GF-D8 (cell line): ENCODE measurements around the gene KANSL2.
"Not testable (repeated sequence)": the region's sequence is repeated elsewhere in the genome, so short reads cannot be mapped to it uniquely, and the experiment has no call there.

Source experiments
- DNase-seq: peaks from one replicate; lab custom pipeline; 2025; lab: John Stamatoyannopoulos, UW

The KANSL2 gene

GRCh38 chr12:48686037-48686595 is 4.1 kb upstream of the KANSL2 start:
- DNase-seq: no peak

GRCh38 chr12:48683534-48683933 is 1.5 kb upstream of the KANSL2 start:
- DNase-seq: no peak

DNA sequence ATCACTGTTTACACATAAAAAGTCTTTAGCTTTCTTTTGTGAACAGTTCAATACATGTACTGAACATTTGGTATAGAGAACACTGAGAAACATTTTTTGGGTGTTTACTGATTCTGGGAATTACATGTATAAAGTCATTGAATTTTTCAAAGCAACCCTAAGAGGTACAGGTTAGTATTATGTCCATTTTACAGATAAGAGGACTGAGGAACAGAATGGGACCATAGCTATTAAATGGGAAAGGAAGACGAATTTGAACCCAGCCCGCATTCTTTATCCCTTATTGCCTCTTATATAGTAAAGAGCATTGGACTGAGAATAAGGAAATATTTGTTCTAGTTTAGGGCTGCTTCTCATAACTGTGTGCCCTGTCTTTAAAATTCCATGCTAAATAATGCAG is 889 bp upstream of the KANSL2 start:
- no peak for DNase-seq

DNA sequence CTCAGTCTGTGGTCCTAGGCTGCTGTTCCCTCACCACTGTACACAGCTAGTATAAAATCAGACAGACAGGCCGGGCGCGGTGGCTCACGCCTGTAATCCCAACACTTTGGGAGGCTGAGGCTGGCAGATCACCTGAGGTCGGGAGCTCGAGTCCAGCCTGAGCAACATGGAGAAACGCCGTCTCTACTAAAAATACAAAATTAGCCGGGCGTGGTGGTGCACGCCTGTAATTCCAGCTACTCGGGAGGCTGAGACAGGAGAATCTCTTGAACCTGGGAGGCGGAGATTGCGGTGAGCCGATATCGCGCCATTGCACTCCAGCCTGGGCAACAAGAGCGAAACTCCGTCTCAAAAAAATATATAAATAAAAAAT is 481 bp upstream of the KANSL2 start:
- DNase-seq: not testable (repeated sequence)

- no peak for DNase-seq
These were observed 684 bp downstream of the KANSL2 start for GRCh38 chr12:48681399-48681709.

DNA sequence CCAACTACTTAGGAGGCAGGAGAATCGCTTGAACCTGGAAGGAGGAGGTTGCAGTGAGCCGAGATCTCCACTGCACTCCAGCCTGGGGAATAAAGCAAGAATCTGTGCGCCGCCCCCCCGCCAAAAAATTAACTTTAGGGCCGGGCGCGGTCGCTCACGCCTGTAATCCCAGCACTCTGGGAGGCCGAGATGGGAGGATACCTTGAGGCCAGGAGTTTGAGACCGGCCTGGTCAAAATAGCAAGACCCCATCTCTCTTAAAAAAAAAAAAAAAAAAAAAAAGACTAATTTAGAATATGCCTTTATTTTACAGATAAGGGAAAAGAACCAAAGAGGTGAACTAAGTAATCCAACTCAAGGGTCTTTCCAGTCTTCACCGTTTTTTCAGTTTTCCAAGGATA is 1.2 kb downstream of the KANSL2 start:
- DNase-seq: no peak

GRCh38 chr12:48678551-48679185 is 3.4 kb downstream of the KANSL2 start:
- DNase-seq: peak; percentile 48

- DNase-seq: no peak
These were observed 10.7 kb downstream of the KANSL2 start for GRCh38 chr12:48671231-48671856.

DNA sequence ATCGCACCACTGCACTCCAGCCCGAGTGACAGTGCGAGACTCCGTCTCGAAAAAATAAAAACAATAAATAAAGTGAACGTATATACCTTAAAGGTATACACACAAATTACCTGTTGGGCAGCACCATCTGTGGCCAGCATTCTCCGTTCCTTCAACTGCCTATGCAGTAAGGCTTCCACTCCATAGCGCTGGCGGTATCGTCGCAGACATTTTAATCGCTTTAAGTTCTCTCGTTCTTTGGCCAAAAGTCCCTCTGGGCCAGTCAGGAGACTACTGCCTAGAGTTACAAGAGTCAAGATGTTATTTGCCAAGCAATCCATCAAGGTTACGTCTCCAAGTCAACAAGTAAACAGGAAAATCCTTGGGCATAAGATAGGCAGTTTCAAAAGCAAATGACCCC is 13.0 kb downstream of the KANSL2 start:
- DNase-seq: no peak

- no peak for DNase-seq
These were observed 22.2 kb downstream of the KANSL2 start for GRCh38 chr12:48659863-48660262.

DNA sequence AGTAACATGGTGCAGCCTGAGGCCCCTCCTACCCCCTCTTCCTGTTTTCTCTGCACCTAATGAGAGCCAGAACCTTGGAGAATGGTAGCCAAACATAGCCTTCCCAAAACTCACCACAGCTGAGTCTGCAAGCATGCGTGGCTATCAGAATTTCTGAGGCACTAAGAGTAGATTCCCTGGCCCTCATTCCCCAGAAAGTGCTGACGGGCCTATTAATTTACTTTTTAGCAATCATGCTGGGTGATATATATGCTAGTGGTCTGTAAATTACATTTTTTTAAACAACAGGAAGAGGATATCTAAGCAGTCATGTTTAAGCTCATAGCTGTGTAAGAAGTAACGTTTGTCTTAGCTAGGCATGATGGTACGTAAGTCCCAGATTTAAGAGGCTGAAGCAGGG is 30.4 kb downstream of the KANSL2 start:
- DNase-seq: no peak

- DNase-seq: not testable (repeated sequence)
These were observed 36.7 kb downstream of the KANSL2 start for GRCh38 chr12:48645354-48645753.

- no peak for DNase-seq
These were observed 39.0 kb downstream of the KANSL2 start for GRCh38 chr12:48643011-48643410.

DNA sequence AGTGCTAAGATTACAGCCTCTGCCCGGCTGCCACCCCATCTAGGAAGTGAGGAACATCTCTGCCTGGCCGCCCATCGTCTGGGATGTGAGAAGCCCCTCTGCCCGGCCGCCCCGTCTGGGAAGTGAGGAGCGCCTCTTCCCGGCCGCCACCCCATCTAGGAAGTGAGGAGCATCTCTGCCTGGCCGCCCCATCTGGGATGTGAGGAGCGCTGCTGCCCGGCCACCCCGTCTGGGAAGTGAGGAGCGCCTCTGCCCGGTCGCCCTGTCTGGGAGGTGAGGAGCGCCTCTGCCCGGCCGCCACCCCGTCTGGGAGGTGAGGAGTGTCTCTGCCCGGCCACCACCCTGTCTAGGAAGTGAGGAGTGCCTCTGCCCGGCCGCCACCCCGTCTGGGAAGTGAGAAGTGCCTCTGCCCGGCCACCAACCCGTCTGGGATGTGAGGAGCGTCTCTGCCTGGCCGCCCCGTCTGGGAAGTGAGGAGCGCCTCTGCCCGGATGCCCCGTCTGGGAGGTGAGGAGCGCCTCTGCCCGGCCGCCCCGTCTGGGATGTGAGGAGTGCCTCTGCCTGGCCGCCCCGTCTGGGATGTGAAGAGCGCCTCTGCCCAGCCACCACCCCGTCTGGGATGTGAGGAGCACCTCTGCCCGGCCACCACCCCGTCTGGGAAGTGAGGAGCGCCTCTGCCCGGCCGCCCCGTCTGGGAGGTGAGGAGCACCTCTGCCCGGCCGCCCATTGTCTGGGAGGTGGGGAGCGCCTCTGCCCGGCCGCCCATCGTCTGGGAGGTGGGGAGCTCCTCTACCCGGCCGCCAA is 40.1 kb downstream of the KANSL2 start:
- DNase-seq: not testable (repeated sequence)

DNA sequence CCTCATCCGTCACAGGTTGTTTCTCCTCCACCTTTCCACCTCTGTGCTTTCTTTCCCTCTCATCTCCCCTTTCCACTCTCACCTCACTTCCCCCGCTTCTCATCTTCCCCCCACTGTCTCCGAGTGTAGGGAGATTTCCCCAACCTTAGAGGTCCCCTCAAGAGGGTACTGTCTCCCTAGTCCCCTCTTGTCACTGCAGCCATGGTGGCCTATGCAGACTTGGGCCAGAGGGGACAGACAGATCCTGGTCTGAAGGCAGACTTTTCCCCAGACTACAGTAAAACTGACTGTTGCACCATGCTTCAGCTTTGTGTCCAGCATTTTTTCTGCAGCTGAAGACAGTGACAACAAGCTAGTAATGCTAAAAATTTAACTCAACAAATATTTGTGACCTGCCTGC is 41.2 kb downstream of the KANSL2 start:
- DNase-seq: no peak

GRCh38 chr12:48640428-48640827 is 41.6 kb downstream of the KANSL2 start:
- no peak for DNase-seq

- DNase-seq: no peak
These were observed 51.0 kb downstream of the KANSL2 start for GRCh38 chr12:48631071-48631470.

DNA sequence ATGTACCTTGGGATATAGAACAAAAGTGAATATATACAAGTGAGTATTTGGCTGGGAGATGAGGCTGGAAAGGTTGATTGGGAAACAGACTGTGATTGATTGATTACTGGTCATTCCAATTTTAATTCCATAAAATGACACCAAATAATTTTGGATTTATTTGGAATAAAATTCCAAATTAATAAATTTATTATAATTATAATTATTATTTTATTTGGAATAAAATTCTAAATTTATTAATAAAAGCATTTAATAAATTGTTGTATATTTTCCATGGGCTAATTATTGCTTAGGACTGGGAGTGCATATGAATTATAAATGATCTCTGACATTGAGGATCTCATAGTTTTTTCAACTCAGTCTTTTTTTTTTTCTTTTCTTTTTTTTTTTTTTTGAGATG is 51.7 kb downstream of the KANSL2 start:
- DNase-seq: no peak

DNA sequence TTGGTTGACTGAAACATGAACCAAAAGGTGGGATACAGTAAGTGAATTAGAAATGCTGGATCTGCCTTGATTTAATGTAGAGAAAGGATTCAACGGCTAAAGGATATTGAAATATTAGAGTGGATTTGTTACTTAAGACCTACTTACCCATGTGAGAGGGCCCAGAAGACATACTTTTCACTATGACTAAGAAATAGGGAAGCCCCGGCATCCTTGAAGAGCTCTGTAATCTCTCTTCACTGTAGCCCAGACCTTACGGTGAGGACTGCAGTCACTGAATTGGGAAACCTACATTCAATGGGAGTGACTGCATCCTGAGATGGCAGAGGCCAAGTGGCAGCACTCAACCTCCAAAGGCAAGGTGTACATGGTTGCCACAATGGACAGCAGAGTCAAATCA is 52.5 kb downstream of the KANSL2 start:
- DNase-seq: no peak

- no peak for DNase-seq
These were observed 54.5 kb downstream of the KANSL2 start for GRCh38 chr12:48627556-48627955.

DNA sequence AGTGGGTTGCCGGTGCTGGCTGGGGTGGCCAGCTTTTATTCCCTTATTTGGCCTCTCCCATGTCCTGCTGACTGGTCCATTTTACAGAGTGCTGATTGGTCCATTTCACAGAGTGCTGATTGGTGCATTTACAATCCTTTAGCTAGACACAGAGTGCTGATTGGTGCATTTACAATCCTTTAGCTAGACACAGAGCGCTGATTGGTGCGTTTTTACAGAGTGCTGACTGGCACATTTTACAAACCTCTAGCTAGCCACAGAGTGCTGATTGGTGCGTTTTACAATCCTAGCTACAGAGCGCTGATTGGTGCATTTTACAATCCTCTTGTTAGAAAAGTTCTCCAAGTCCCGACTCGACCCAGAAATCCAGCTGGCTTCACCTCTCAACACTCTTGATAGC is 59.0 kb downstream of the KANSL2 start:
- DNase-seq: not testable (repeated sequence)

- no peak for DNase-seq
These were observed 63.5 kb downstream of the KANSL2 start for GRCh38 chr12:48618541-48618940.

- DNase-seq: no peak
These were observed 66.4 kb downstream of the KANSL2 start for GRCh38 chr12:48615681-48616080.
